Trophoblast cell (in vitro differentiated cells and primary cell): ENCODE data around the gene XYLT1.
A peak's percentile ranks its signal among the peaks of the same experiment; 100 is the strongest.

Source experiments
- DNase-seq, 2 donors: peaks; one replicate each; pipeline ENCODE4 v3.0.0-alpha.2; 2016
- H2AFZ ChIP-seq: 2 replicates; pipeline ENCODE4 v1.6.1; 2013; ENCODE audit warnings: low read length, moderate library complexity, mild to moderate bottlenecking; ENCODE audit not compliant: insufficient read depth, poor library complexity
- H2AK5ac ChIP-seq: 2 replicates; pipeline ENCODE4 v1.6.1; 2013; ENCODE audit warnings: mild to moderate bottlenecking, low read length
- H2BK120ac ChIP-seq: 2 replicates; pipeline ENCODE4 v1.6.1; 2013; ENCODE audit warnings: low read length, mild to moderate bottlenecking, moderate library complexity; ENCODE audit not compliant: insufficient read depth, poor library complexity
- H2BK12ac ChIP-seq: 2 replicates; pipeline ENCODE4 v1.6.1; 2013; ENCODE audit warnings: mild to moderate bottlenecking, low read length, moderate library complexity
- H2BK5ac ChIP-seq: 2 replicates; pipeline ENCODE4 v1.6.1; 2013; ENCODE audit warnings: low read length, low read depth, moderate library complexity, mild to moderate bottlenecking; ENCODE audit not compliant: poor library complexity
- H3K14ac ChIP-seq: 2 replicates; pipeline ENCODE4 v1.6.1; 2013; ENCODE audit warnings: mild to moderate bottlenecking, low read length
- H3K18ac ChIP-seq: 2 replicates; pipeline ENCODE4 v1.6.1; 2013; ENCODE audit warnings: mild to moderate bottlenecking, low read length
- H3K23ac ChIP-seq: 2 replicates; pipeline ENCODE4 v1.6.1; 2013; ENCODE audit warnings: low read length
- H3K27ac ChIP-seq: 2 replicates; pipeline ENCODE4 v1.5.1; 2013; ENCODE audit warnings: low read depth, mild to moderate bottlenecking, inconsistent platforms, low read length, moderate library complexity
- H3K27me3 ChIP-seq: 2 replicates; pipeline ENCODE4 v1.6.1; 2013; ENCODE audit warnings: inconsistent platforms, mild to moderate bottlenecking, low read length, moderate library complexity; ENCODE audit not compliant: insufficient read depth
- H3K36me3 ChIP-seq, 2 experiments: 1 replicate in 1 of 2; 2 replicates in 1 of 2; pipeline ENCODE4 v1.6.1; 2013; ENCODE audit warnings: low read length in 2 of 2, mild to moderate bottlenecking in 2 of 2, moderate library complexity in 1 of 2; ENCODE audit not compliant: insufficient read depth in 2 of 2, control insufficient read depth in 1 of 2
- H3K4ac ChIP-seq: 2 replicates; pipeline ENCODE4 v1.6.1; 2013; ENCODE audit warnings: low read depth, mild to moderate bottlenecking, low read length, moderate library complexity
- H3K4me1 ChIP-seq, 2 experiments: 1 replicate in 1 of 2; 2 replicates in 1 of 2; pipeline ENCODE4 v1.6.1; 2013; ENCODE audit warnings: low read length in 2 of 2, mild to moderate bottlenecking in 2 of 2, moderate library complexity in 1 of 2; ENCODE audit not compliant: insufficient read depth in 2 of 2, control insufficient read depth in 1 of 2
- H3K4me2 ChIP-seq: 2 replicates; pipeline ENCODE4 v1.6.1; 2013; ENCODE audit warnings: inconsistent platforms, mild to moderate bottlenecking, low read length, moderate library complexity
- H3K4me3 ChIP-seq: 2 replicates; pipeline ENCODE4 v1.5.1; 2013; ENCODE audit warnings: mild to moderate bottlenecking, low read depth, low read length, inconsistent platforms
- H3K79me1 ChIP-seq: one replicate; pipeline ENCODE4 v1.6.1; 2013; ENCODE audit warnings: low read length
- H3K79me2 ChIP-seq: 2 replicates; pipeline ENCODE4 v1.6.1; 2013; ENCODE audit warnings: low read length, mild to moderate bottlenecking; ENCODE audit not compliant: control insufficient read depth, insufficient read depth, poor library complexity
- H3K9ac ChIP-seq: 2 replicates; pipeline ENCODE4 v1.6.1; 2013; ENCODE audit warnings: mild to moderate bottlenecking, low read length
- H3K9me3 ChIP-seq: 2 replicates; pipeline ENCODE4 v1.6.1; 2013; ENCODE audit warnings: low read depth, mild to moderate bottlenecking, control low read depth, inconsistent platforms, low read length; ENCODE audit not compliant: insufficient read depth
- H4K12ac ChIP-seq: 2 replicates; pipeline ENCODE4 v1.6.1; 2013; ENCODE audit warnings: low read depth, mild to moderate bottlenecking, low read length, moderate library complexity
- H4K8ac ChIP-seq: 2 replicates; pipeline ENCODE4 v1.6.1; 2013; ENCODE audit warnings: low read depth, mild to moderate bottlenecking, low read length, moderate library complexity
- H4K91ac ChIP-seq: one replicate; pipeline ENCODE4 v1.6.1; 2013; ENCODE audit warnings: low read depth, mild to moderate bottlenecking, low read length, moderate library complexity
- WGBS: extraction: QIAGEN DNeasy Blood & Tissue Kit; methylation state at CpG from one replicate; pipeline ENCODE4 v1.1.7; 2013; ENCODE audit warnings: missing lambda C conversion rate; ENCODE audit not compliant: insufficient read length, insufficient coverage; ENCODE audit errors: extremely low coverage; 5-methylcytosine and 5-hydroxymethylcytosine counted together

The XYLT1 gene

GRCh38 chr16:17281052-17281451 is 189.7 kb downstream of the XYLT1 start:
- no peak overlapping the region for H3K18ac ChIP-seq
- WGBS = no CpG with 5 or more reads among the region's 7 CpGs
- H3K14ac ChIP-seq = no peak overlapping the region
- H3K4ac ChIP-seq = no peak overlapping the region
- H3K4me3 ChIP-seq = peak overlapping the region; percentile 16
- H3K9ac ChIP-seq = no peak overlapping the region
- H3K79me2 ChIP-seq = no peaks in the 10 kb centered on the region
- H3K79me1 ChIP-seq = no peaks in the 10 kb centered on the region
- no peak overlapping the region for H4K8ac ChIP-seq
- H4K91ac ChIP-seq = no peak overlapping the region
- H2AFZ ChIP-seq = no peak overlapping the region
- no peaks in the 10 kb centered on the region for H3K36me3 ChIP-seq
- no peak overlapping the region for H2AK5ac ChIP-seq
- no peak overlapping the region for H2BK12ac ChIP-seq
- H4K12ac ChIP-seq = no peak overlapping the region
- H3K4me1 ChIP-seq = no peaks in the 10 kb centered on the region
- H2BK120ac ChIP-seq = no peak overlapping the region
- no peak overlapping the region for H2BK5ac ChIP-seq
- H3K23ac ChIP-seq = no peak overlapping the region
- DNase-seq = no peak
- H3K27ac ChIP-seq = no peak overlapping the region
- no peak overlapping the region for H3K4me2 ChIP-seq
- no peaks in the 10 kb centered on the region for H3K27me3 ChIP-seq
- no peaks in the 10 kb centered on the region for H3K9me3 ChIP-seq

DNA sequence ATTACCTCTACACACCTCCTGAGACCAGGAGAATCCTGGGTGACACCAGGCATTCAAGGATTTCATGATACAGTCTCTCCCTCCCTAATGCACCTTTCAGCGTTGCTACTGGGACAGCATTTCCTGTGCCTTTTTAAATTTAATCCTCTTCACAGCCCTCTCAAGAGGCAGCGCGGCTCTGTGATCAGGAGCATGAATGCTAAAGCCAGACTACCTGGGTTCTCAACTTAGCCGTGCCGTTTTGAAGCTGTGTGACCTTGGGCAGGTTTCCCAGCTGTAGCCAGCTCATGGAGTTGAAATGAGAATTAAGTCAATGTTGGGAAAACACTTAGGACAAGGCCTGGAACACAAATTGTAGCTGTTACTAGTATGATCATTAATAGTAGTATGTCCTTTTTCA is 191.8 kb downstream of the XYLT1 start:
- no CpG with 5 or more reads among the region's 5 CpGs for WGBS
- Histone ChIP-seq H3K9ac (no peak overlapping the region), H2AK5ac (no peak overlapping the region), H4K91ac (no peak overlapping the region), H3K4me2 (no peak overlapping the region), H3K18ac (no peak overlapping the region), H2BK12ac (no peak overlapping the region), H3K4me1 (no peaks in the 10 kb centered on the region), H4K8ac (no peak overlapping the region), H2BK120ac (no peak overlapping the region), H4K12ac (no peak overlapping the region), H2AFZ (no peak overlapping the region), H2BK5ac (no peak overlapping the region), H3K14ac (no peak overlapping the region), H3K23ac (no peak overlapping the region), H3K4me3 (no peak overlapping the region), H3K4ac (no peak overlapping the region), H3K27me3 (no peaks in the 10 kb centered on the region), H3K79me1 (no peaks in the 10 kb centered on the region), H3K9me3 (no peaks in the 10 kb centered on the region), H3K79me2 (no peaks in the 10 kb centered on the region), H3K36me3 (no peaks in the 10 kb centered on the region), H3K27ac (no peak overlapping the region)
- no peak for DNase-seq

DNA sequence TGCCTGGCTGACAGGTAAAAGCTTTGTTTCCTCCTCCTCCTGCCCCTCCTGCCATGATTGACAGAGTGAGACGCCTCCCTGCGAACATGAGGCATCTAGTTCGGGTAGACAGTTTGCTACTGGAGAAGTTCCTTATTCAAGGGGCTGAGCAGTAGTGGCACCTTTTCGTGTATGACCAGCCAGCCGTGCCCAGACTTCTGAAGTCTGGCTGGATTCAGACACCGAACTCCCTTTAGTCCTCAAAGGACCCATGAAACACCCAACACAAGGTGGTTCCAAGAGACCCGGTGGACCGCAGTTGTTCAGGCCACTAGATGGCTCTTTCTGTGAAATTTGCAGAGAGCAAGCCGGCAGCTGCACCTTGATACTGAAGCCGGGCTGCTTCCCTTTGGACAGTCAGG is 192.8 kb downstream of the XYLT1 start:
- H3K27ac ChIP-seq = no peak overlapping the region
- peak in 1 of 2 donors; percentile 34 for DNase-seq
- H3K27me3 ChIP-seq = no peaks in the 10 kb centered on the region
- no peak overlapping the region for H3K4me3 ChIP-seq
- H2AFZ ChIP-seq = no peak overlapping the region
- H2AK5ac ChIP-seq = no peak overlapping the region
- peaks cover 2% of the 10 kb centered on the region for H3K9me3 ChIP-seq
- no peak overlapping the region for H3K23ac ChIP-seq
- H3K4me2 ChIP-seq = no peak overlapping the region
- no peak overlapping the region for H3K4ac ChIP-seq
- no peak overlapping the region for H3K9ac ChIP-seq
- H3K14ac ChIP-seq = no peak overlapping the region
- H4K91ac ChIP-seq = no peak overlapping the region
- no CpG with 5 or more reads among the region's 10 CpGs for WGBS
- no peak overlapping the region for H2BK120ac ChIP-seq
- H3K4me1 ChIP-seq = no peaks in the 10 kb centered on the region
- H4K12ac ChIP-seq = no peak overlapping the region
- no peaks in the 10 kb centered on the region for H3K79me2 ChIP-seq
- H2BK5ac ChIP-seq = no peak overlapping the region
- H3K18ac ChIP-seq = no peak overlapping the region
- no peak overlapping the region for H4K8ac ChIP-seq
- H3K79me1 ChIP-seq = no peaks in the 10 kb centered on the region
- no peaks in the 10 kb centered on the region for H3K36me3 ChIP-seq
- H2BK12ac ChIP-seq = no peak overlapping the region

GRCh38 chr16:17276610-17277009 is 194.2 kb downstream of the XYLT1 start:
- Histone ChIP-seq H4K12ac (no peak overlapping the region), H2BK12ac (no peak overlapping the region), H3K79me2 (no peaks in the 10 kb centered on the region), H3K9me3 (peaks cover 2% of the 10 kb centered on the region), H3K79me1 (no peaks in the 10 kb centered on the region), H4K91ac (no peak overlapping the region), H3K36me3 (no peaks in the 10 kb centered on the region), H2BK5ac (no peak overlapping the region), H3K9ac (no peak overlapping the region), H3K27me3 (no peaks in the 10 kb centered on the region), H3K4me1 (no peaks in the 10 kb centered on the region), H2AK5ac (no peak overlapping the region), H3K18ac (no peak overlapping the region), H3K4ac (no peak overlapping the region), H4K8ac (no peak overlapping the region), H3K23ac (no peak overlapping the region), H3K14ac (no peak overlapping the region), H3K4me2 (no peak overlapping the region), H2BK120ac (no peak overlapping the region), H2AFZ (no peak overlapping the region), H3K27ac (no peak overlapping the region), H3K4me3 (no peak overlapping the region)
- WGBS = no CpG with 5 or more reads among the region's 10 CpGs
- DNase-seq = no peak
